Natural killer cell (primary cell): ENCODE results near the gene TMEM131. TPM values are rescaled to one million over a fixed set of nuclear protein-coding genes. Genes with fewer than 3 reads are reported as not detected.

Source experiments
- ATAC-seq, 3 donors: fragments of 150-1000 bp in 2 of 3; fragments of 200-7000 bp in 1 of 3; cut with Tn5 transposase; 1 replicate in 1 of 3; 2 replicates in 2 of 3; pipeline ENCODE4 v1.10.0; 2021; ENCODE audit warnings: mild to moderate bottlenecking in 2 of 3, moderate library complexity in 2 of 3
- DNase-seq, 2 donors: peaks; one replicate each; pipeline versions ENCODE4 v3.0.0 to v3.0.0-alpha.2; 2013 to 2021; ENCODE audit warnings: mixed read lengths in 1 of 2
- H3K27ac ChIP-seq: one replicate; pipeline ENCODE4 v1.5.1; 2013; ENCODE audit warnings: mild to moderate bottlenecking, low read length
- H3K27me3 ChIP-seq: one replicate; pipeline ENCODE4 v1.6.1; 2013; ENCODE audit warnings: low read length; ENCODE audit not compliant: control insufficient read depth, insufficient read depth
- H3K36me3 ChIP-seq: one replicate; pipeline ENCODE4 v1.6.1; 2013; ENCODE audit warnings: low read length; ENCODE audit not compliant: control insufficient read depth, insufficient read depth
- H3K4me1 ChIP-seq: one replicate; pipeline ENCODE4 v1.6.1; 2013; ENCODE audit warnings: low read length; ENCODE audit not compliant: control insufficient read depth, insufficient read depth
- H3K4me3 ChIP-seq: one replicate; pipeline ENCODE4 v1.5.1; 2013; ENCODE audit warnings: low read length
- H3K9me3 ChIP-seq: one replicate; pipeline ENCODE4 v1.6.1; 2013; ENCODE audit warnings: low read length; ENCODE audit not compliant: control insufficient read depth, insufficient read depth
- H3K27ac Mint-ChIP-seq, 2 donors: one replicate each; pipeline ENCODE4 v1.8.0; 2022; ENCODE audit warnings: mild to moderate bottlenecking in 2 of 2, mixed read lengths in 2 of 2, moderate library complexity in 1 of 2
- H3K27me3 Mint-ChIP-seq, 2 donors: one replicate each; pipeline ENCODE4 v1.8.0; 2022; ENCODE audit warnings: low read depth in 2 of 2, mixed read lengths in 2 of 2
- H3K36me3 Mint-ChIP-seq: one replicate; pipeline ENCODE4 v1.8.0; 2022; ENCODE audit warnings: mixed read lengths
- H3K4me1 Mint-ChIP-seq, 2 donors: one replicate each; pipeline ENCODE4 v1.8.0; 2022; ENCODE audit warnings: mixed read lengths in 2 of 2
- H3K4me3 Mint-ChIP-seq: one replicate; pipeline ENCODE4 v1.8.0; 2022; ENCODE audit warnings: mild to moderate bottlenecking, moderate library complexity, mixed read lengths
- H3K9me3 Mint-ChIP-seq, 2 donors: one replicate each; pipeline ENCODE4 v1.8.0; 2022; ENCODE audit warnings: mixed read lengths in 2 of 2
- CTCF ChIP-seq: fragments of 200-600 bp; IDR thresholded peaks from one replicate; pipeline ENCODE4 v1.8.0; 2022; ENCODE audit warnings: antibody characterized with exemption
- WGBS: methylation state at CpG from one replicate; pipeline ENCODE4 v1.1.7; 2013; ENCODE audit warnings: missing lambda C conversion rate; ENCODE audit not compliant: insufficient coverage; 5-methylcytosine and 5-hydroxymethylcytosine counted together
- intact Hi-C: fragments of 100-400 bp; cut with micrococcal nuclease; formaldehyde crosslinking; loops from one replicate; pipeline ENCODE4 v1.14.2; 2022
- total RNA-seq, 4 donors: library from RNA; stranded (reverse); fragments of 120-200 nt in 1 of 4; gene quantifications; one replicate each; pipeline versions ENCODE4 v1.2.3 to v1.2.4, GENCODE V29; 2013 to 2022

Gene TMEM131
- total RNA-seq, 3 donors from 2014 or later (not counting 1 experiment from before 2014, with no cell fraction given): 44.8 to 72.1 (median 67.1) TPM

GRCh38 chr2:97928591-97928990 lies 67.2 kb downstream of the TMEM131 start:
- H3K4me1 ChIP-seq: peaks cover 6% of the 10 kb centered on the region
- no peaks in the 10 kb centered on the region for H3K9me3 ChIP-seq
- DNase-seq (no peak), ATAC-seq (no peak)
- no peaks in the 10 kb centered on the region for H3K36me3 Mint-ChIP-seq
- no peaks in the 10 kb centered on the region for H3K27me3 ChIP-seq
- peaks cover 9% of the 10 kb centered on the region for H3K36me3 ChIP-seq
- no peak overlapping the region for H3K27ac Mint-ChIP-seq
- H3K27ac ChIP-seq: no peak overlapping the region
- no peak overlapping the region for H3K4me3 Mint-ChIP-seq
- intact Hi-C loops: no loop called here
- H3K4me1 Mint-ChIP-seq: peaks cover 52 to 56% of the 10 kb centered on the region in 2 donors
- H3K4me3 ChIP-seq: no peak overlapping the region
- WGBS: 83% methylated on average over 1 of the region's 3 CpGs
- no peaks in the 10 kb centered on the region for H3K9me3 Mint-ChIP-seq
- no peak for TF ChIP-seq CTCF
- no peaks in the 10 kb centered on the region for H3K27me3 Mint-ChIP-seq

- Mint-ChIP-seq H3K9me3 (no peaks in the 10 kb centered on the region), H3K27ac (no peak overlapping the region), H3K4me3 (no peak overlapping the region), H3K36me3 (no peaks in the 10 kb centered on the region), H3K4me1 (peaks cover 40 to 50% of the 10 kb centered on the region in 2 donors), H3K27me3 (no peaks in the 10 kb centered on the region)
- Histone ChIP-seq H3K4me1 (peaks cover 5% of the 10 kb centered on the region), H3K36me3 (peaks cover 9% of the 10 kb centered on the region), H3K27ac (no peak overlapping the region), H3K4me3 (no peak overlapping the region), H3K27me3 (no peaks in the 10 kb centered on the region), H3K9me3 (no peaks in the 10 kb centered on the region)
- intact Hi-C loops: no loop called here
- DNase-seq (no peak), ATAC-seq (peak in 1 of 3 donors; percentile 30)
- WGBS: no CpG with 5 or more reads among the region's 2 CpGs
- no peak for TF ChIP-seq CTCF
Observed at GRCh38 chr2:97926946-97927345, 68.8 kb downstream of the TMEM131 start.

GRCh38 chr2:97924194-97924593 lies 71.6 kb downstream of the TMEM131 start:
- no peaks in the 10 kb centered on the region for H3K9me3 Mint-ChIP-seq
- H3K4me1 Mint-ChIP-seq: peaks cover 21 to 39% of the 10 kb centered on the region in 2 donors
- Histone ChIP-seq H3K4me3 (no peak overlapping the region), H3K4me1 (no peaks in the 10 kb centered on the region), H3K27me3 (no peaks in the 10 kb centered on the region), H3K27ac (no peak overlapping the region), H3K36me3 (peaks cover 11% of the 10 kb centered on the region), H3K9me3 (peaks cover 3% of the 10 kb centered on the region)
- no peak overlapping the region for H3K27ac Mint-ChIP-seq
- TF ChIP-seq CTCF: no peak
- intact Hi-C loops: no loop called here
- no peak overlapping the region for H3K4me3 Mint-ChIP-seq
- peaks cover 6% of the 10 kb centered on the region for H3K36me3 Mint-ChIP-seq
- DNase-seq (no peak), ATAC-seq (no peak)
- H3K27me3 Mint-ChIP-seq: no peaks in the 10 kb centered on the region
- WGBS: 100% methylated on average over 4 of the region's 4 CpGs

GRCh38 chr2:97919858-97920257 lies 75.9 kb downstream of the TMEM131 start:
- DNase-seq (no peak), ATAC-seq (no peak)
- H3K27me3 Mint-ChIP-seq: no peaks in the 10 kb centered on the region
- no peak overlapping the region for H3K4me3 Mint-ChIP-seq
- Histone ChIP-seq H3K4me3 (no peak overlapping the region), H3K4me1 (no peaks in the 10 kb centered on the region), H3K27ac (no peak overlapping the region), H3K36me3 (peaks cover 6% of the 10 kb centered on the region), H3K27me3 (no peaks in the 10 kb centered on the region), H3K9me3 (peaks cover 3% of the 10 kb centered on the region)
- WGBS: 98% methylated on average over 3 of the region's 3 CpGs
- intact Hi-C loops: no loop called here
- H3K4me1 Mint-ChIP-seq: peaks cover 18 to 21% of the 10 kb centered on the region in 2 donors
- no peak for TF ChIP-seq CTCF
- no peaks in the 10 kb centered on the region for H3K9me3 Mint-ChIP-seq
- H3K27ac Mint-ChIP-seq: no peak overlapping the region
- peaks cover 6% of the 10 kb centered on the region for H3K36me3 Mint-ChIP-seq
